Right kidney (tissue), 1 donor: ENCODE data around the gene XPO6.

Source experiments
- DNase-seq: peaks from one replicate; pipeline ENCODE4 v3.0.0-alpha.2; 2016

XPO6 gene

GRCh38 chr16:28089992-28090365 is 121.8 kb downstream of the XPO6 start:
- DNase-seq: no peak

GRCh38 chr16:28089205-28089991 is 122.4 kb downstream of the XPO6 start:
- no peak for DNase-seq

- no peak for DNase-seq
Observed at GRCh38 chr16:28087675-28088300, 124.0 kb downstream of the XPO6 start.

GRCh38 chr16:28087140-28087660 is 124.6 kb downstream of the XPO6 start:
- DNase-seq: no peak

- no peak for DNase-seq
Observed at GRCh38 chr16:28086186-28087139, 125.3 kb downstream of the XPO6 start.

GRCh38 chr16:28085389-28086171 is 126.2 kb downstream of the XPO6 start:
- DNase-seq: no peak

- DNase-seq: no peak
Observed at GRCh38 chr16:28084209-28084608, 127.6 kb downstream of the XPO6 start.

GRCh38 chr16:28082624-28083023 is 129.1 kb downstream of the XPO6 start:
- no peak for DNase-seq

GRCh38 chr16:28081391-28081968 is 130.3 kb downstream of the XPO6 start:
- no peak for DNase-seq

GRCh38 chr16:28078261-28078660 is 133.5 kb downstream of the XPO6 start:
- no peak for DNase-seq

GRCh38 chr16:28073836-28074235 is 137.9 kb downstream of the XPO6 start:
- DNase-seq: no peak

GRCh38 chr16:28072087-28072486 is 139.7 kb downstream of the XPO6 start:
- no peak for DNase-seq

- DNase-seq: no peak
Observed at GRCh38 chr16:28069971-28070794, 141.6 kb downstream of the XPO6 start.

GRCh38 chr16:28068976-28069375 is 142.8 kb downstream of the XPO6 start:
- no peak for DNase-seq

GRCh38 chr16:28067604-28068379 is 144.0 kb downstream of the XPO6 start:
- DNase-seq: no peak

GRCh38 chr16:28064706-28065249 is 147.0 kb downstream of the XPO6 start:
- no peak for DNase-seq

- DNase-seq: no peak
Observed at GRCh38 chr16:28064150-28064549, 147.6 kb downstream of the XPO6 start.

GRCh38 chr16:28063591-28064061 is 148.1 kb downstream of the XPO6 start, which contains the start of gene GSG1L:
Gene GSG1L (minus strand): TSS chr16:28063714. CDS start chr16:28063424, 290 bp downstream.
- peak; percentile 45 for DNase-seq
